TTC549 (cell line): ENCODE results near the gene NLRX1.
"Not testable (repeated sequence)": the region's sequence is repeated elsewhere in the genome, so short reads cannot be mapped to it uniquely, and the experiment has no call there.

Experiments used
- FAIRE-seq: peaks from 2 replicates; lab custom pipeline; 2012; peaks lifted over from hg19 to GRCh38; lab: Jason Lieb, UNC

Gene NLRX1

GRCh38 chr11:119187123-119187892 lies 18.8 kb downstream of the NLRX1 start:
- FAIRE-seq = no peak

- FAIRE-seq = no peak
Observed at GRCh38 chr11:119188067-119188466, 19.5 kb downstream of the NLRX1 start.

GRCh38 chr11:119188887-119189286 lies 20.4 kb downstream of the NLRX1 start:
- FAIRE-seq = no peak

GRCh38 chr11:119189393-119189792 lies 20.9 kb downstream of the NLRX1 start:
- no peak for FAIRE-seq

- no peak for FAIRE-seq
Observed at GRCh38 chr11:119190531-119190930, 22.0 kb downstream of the NLRX1 start.

- not testable (repeated sequence) for FAIRE-seq
Observed at GRCh38 chr11:119191265-119191664, 22.7 kb downstream of the NLRX1 start.

- no peak for FAIRE-seq
Observed at GRCh38 chr11:119192111-119192510, 23.6 kb downstream of the NLRX1 start.

- FAIRE-seq = no peak
Observed at GRCh38 chr11:119193001-119193400, 24.5 kb downstream of the NLRX1 start.

GRCh38 chr11:119193626-119194025 lies 25.1 kb downstream of the NLRX1 start:
- no peak for FAIRE-seq

- no peak for FAIRE-seq
Observed at GRCh38 chr11:119194811-119195440, 26.4 kb downstream of the NLRX1 start.

- no peak for FAIRE-seq
Observed at GRCh38 chr11:119195680-119196079, 27.2 kb downstream of the NLRX1 start.

- FAIRE-seq = peak; percentile 68
Observed at GRCh38 chr11:119196833-119197483, 28.4 kb downstream of the NLRX1 start.

GRCh38 chr11:119198925-119199324 lies 30.4 kb downstream of the NLRX1 start:
- no peak for FAIRE-seq

GRCh38 chr11:119201236-119201635 lies 32.7 kb downstream of the NLRX1 start:
- FAIRE-seq = not testable (repeated sequence)

GRCh38 chr11:119202554-119202953 lies 34.0 kb downstream of the NLRX1 start:
- FAIRE-seq = no peak

GRCh38 chr11:119204066-119204465 lies 35.5 kb downstream of the NLRX1 start:
- no peak for FAIRE-seq

GRCh38 chr11:119205080-119205479 lies 36.6 kb downstream of the NLRX1 start:
- no peak for FAIRE-seq

GRCh38 chr11:119205574-119206510 lies 37.3 kb downstream of the NLRX1 start, which contains the start of gene CBL:
CBL (plus strand) TSS chr11:119206339; CDS start chr11:119206418, 79 bp downstream.
- no peak for FAIRE-seq

- no peak for FAIRE-seq
Observed at GRCh38 chr11:119206511-119207414, 38.2 kb downstream of the NLRX1 start.

- FAIRE-seq = no peak
Observed at GRCh38 chr11:119207415-119207960, 39.0 kb downstream of the NLRX1 start.

GRCh38 chr11:119209186-119209585 lies 40.7 kb downstream of the NLRX1 start:
- FAIRE-seq = no peak
